GM12864 (cell line): ENCODE measurements around the gene CEACAM7.
"Not testable (repeated sequence)": the region's sequence is repeated elsewhere in the genome, so short reads cannot be mapped to it uniquely, and the experiment has no call there.

Experiments used
- DNase-seq: peaks from one replicate; pipeline ENCODE4 v3.0.0-alpha.2; 2011; ENCODE audit warnings: low read depth
- H3K4me3 ChIP-seq: 2 replicates; pipeline ENCODE4 v1.5.1; 2011; ENCODE audit warnings: mild to moderate bottlenecking, low read depth, low read length, control low read depth
- TF ChIP-seq, protein P1 (sequence below): IDR thresholded peaks from 2 replicates; pipeline ENCODE4 v1.5.1; 2011; ENCODE audit warnings: low read depth, mild to moderate bottlenecking, moderate library complexity, low read length, control low read depth, inconsistent platforms; ENCODE audit errors: missing control alignments

Gene CEACAM7

GRCh38 chr19:41714598-41714997, 26.5 kb upstream of the CEACAM7 start:
- H3K4me3 ChIP-seq: no peak overlapping the region
- TF ChIP-seq, protein P1, sequence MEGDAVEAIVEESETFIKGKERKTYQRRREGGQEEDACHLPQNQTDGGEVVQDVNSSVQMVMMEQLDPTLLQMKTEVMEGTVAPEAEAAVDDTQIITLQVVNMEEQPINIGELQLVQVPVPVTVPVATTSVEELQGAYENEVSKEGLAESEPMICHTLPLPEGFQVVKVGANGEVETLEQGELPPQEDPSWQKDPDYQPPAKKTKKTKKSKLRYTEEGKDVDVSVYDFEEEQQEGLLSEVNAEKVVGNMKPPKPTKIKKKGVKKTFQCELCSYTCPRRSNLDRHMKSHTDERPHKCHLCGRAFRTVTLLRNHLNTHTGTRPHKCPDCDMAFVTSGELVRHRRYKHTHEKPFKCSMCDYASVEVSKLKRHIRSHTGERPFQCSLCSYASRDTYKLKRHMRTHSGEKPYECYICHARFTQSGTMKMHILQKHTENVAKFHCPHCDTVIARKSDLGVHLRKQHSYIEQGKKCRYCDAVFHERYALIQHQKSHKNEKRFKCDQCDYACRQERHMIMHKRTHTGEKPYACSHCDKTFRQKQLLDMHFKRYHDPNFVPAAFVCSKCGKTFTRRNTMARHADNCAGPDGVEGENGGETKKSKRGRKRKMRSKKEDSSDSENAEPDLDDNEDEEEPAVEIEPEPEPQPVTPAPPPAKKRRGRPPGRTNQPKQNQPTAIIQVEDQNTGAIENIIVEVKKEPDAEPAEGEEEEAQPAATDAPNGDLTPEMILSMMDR: no peak
- DNase-seq: no peak

- H3K4me3 ChIP-seq: no peak overlapping the region
- no peak for DNase-seq
- TF ChIP-seq, protein P1: no peak
Measured at GRCh38 chr19:41711376-41712261, 23.5 kb upstream of the CEACAM7 start.

DNA sequence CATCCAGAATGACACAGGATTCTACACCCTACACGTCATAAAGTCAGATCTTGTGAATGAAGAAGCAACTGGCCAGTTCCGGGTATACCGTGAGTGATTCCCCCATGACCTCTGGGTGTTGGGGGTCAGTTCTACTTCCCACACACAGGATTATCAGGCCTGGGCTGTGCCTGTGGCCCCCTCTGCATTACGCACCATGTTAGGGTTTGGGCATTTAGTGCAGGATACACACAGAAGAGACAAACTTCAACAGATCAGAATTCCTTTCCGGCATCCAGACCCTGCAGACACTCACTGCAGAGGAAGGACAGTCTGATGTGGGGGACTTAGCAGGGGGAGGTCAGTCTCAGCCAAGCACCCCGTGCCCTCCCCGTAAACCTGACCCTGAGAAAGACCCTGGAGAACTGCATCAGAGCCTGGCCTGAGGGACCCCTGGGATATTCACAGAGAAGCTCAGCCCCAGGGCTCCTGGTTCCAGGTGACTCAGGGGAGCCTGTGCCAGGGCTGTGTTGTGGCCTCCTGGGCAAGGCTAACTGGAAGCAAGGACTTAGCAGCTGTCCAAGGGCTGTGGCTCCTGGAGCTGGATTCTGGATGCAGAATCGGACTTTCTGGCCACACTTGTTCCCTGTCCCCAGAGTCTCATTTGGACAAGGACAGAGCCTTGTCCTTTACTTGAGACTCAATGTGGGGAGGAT, 22.0 kb upstream of the CEACAM7 start:
- TF ChIP-seq, protein P1: no peak
- no peak for DNase-seq
- no peak overlapping the region for H3K4me3 ChIP-seq

- DNase-seq, H3K4me3 ChIP-seq: not testable (repeated sequence)
Measured at GRCh38 chr19:41709516-41709915, 21.4 kb upstream of the CEACAM7 start.

DNA sequence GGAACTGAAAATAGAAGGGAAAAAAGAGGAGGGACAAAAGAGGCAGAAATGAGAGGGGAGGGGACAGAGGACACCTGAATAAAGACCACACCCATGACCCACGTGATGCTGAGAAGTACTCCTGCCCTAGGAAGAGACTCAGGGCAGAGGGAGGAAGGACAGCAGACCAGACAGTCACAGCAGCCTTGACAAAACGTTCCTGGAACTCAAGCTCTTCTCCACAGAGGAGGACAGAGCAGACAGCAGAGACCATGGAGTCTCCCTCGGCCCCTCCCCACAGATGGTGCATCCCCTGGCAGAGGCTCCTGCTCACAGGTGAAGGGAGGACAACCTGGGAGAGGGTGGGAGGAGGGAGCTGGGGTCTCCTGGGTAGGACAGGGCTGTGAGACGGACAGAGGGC, 20.4 kb upstream of the CEACAM7 start, which contains the start of gene CEACAM5:
TSS of gene CEACAM5 (plus strand) at position 146 of the 400 bp plus-strand sequence. CDS start at position 252, 106 bp downstream.
- TF ChIP-seq, protein P1: no peak
- H3K4me3 ChIP-seq: no peak within 1 kb of the TSS
- DNase-seq: no peak

- no peak for DNase-seq
- TF ChIP-seq, protein P1: no peak
- H3K4me3 ChIP-seq: no peak overlapping the region
Measured at GRCh38 chr19:41707871-41708371, 19.9 kb upstream of the CEACAM7 start.

- H3K4me3 ChIP-seq: no peak overlapping the region
- TF ChIP-seq, protein P1: no peak
- DNase-seq: no peak
Measured at GRCh38 chr19:41707502-41707812, 19.4 kb upstream of the CEACAM7 start.
